Measurements from ENCODE around the gene TFAP2A.

TFAP2A gene

GRCh38 chr6:10386756-10387654 is 27.9 kb downstream of the TFAP2A start:
- in situ Hi-C loops (cut with MboI; ENCODE audit: low sequenced_read_pairs) = no loop called here

DNA sequence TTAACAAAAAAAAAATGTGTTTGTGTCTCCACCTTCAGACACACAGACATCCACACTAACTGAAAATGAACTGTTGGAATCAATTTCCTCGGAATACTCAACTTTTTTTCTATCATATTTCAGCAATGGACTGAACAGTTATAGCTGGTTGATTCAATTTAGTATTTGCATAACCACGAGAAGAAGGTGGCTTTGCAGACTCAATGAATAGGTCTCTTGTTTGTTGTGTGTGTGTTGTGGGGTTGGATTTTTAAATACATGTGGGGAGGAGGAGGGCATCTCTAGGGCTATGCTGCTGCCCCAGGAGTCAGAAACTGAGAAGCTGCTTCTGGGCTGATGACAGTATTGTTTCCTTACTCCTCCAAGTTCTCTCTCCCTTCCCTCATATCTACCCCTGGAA is 28.7 kb downstream of the TFAP2A start:
- in situ Hi-C loops (cut with MboI; ENCODE audit: low sequenced_read_pairs) = no loop called here

DNA sequence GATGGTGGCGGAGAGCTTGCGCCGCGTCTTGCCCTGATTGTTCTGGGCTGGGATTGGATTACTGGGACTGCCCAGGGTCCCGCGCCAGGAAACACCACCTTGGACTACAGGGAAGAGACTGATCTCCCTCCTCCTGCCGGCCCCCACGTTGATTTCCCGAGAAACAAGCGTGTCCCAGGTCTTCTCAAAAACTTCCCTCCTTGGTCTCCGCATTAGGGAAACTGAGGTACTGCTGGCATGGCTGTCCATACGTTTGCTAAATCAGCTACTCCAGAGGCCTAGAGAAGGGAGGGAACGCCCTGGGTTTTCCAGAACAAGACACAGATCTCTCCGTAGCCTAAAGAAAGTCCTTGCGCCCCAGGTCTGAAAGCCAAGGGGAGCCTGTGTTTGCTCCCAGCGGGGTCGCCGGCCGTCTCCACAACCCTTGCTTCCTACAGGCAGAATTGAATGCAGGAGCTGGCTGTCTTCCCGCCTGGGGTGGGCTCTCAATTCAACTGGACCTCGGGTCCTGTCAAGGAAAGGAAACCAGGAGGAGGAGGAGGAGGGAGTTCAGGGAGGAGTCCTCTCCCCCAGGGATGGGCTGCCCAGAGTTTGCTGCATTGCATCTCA is 29.2 kb downstream of the TFAP2A start:
- in situ Hi-C loops (cut with MboI; ENCODE audit: low sequenced_read_pairs) = no loop called here

DNA sequence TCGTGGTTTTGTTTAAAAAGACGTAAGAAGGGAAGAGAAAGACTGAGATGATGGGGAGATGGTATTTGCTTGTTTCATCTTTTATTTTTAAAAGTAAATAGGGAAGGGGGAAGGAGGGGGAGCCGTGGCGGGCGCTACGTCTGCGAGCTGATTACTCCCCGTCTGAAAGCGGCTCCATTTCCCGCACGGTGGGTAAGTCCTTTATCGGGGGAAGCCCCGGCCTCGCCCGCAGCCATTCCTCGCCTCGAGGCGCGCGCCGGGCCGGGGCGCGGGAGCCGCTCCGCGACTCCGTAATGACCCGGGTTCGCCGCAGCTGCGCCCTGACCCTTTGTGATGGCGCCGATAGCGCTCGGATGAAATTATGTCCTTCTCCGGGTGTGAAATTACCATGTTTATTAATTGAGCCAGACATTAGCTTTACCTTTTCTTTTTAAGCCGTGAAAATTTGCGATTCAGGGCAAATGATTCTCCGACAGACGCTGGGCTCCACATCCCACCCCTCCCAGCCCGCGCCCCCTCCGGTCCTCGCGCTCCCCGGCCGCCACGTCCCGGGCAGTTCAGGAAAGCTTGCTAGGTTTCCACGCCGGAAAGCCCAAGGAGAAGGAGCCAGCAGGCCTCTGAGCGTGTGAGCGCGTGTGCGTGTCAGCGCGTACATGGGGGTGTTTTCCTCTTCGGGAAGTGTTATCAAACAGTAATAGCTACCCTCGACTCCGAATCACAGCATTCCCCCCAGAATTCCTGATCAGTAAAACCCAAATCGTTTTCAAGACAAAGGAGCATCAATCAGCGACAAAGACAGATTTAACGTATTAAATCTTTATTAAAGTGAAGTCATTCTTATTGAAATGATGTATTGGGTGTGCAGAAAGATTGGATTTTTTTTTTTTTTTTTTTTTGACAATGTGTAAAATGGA is 30.0 kb downstream of the TFAP2A start:
- in situ Hi-C loops (cut with MboI; ENCODE audit: low sequenced_read_pairs) = no loop called here

GRCh38 chr6:10384091-10384609 is 30.7 kb downstream of the TFAP2A start:
- in situ Hi-C loops (cut with MboI; ENCODE audit: low sequenced_read_pairs) = no loop called here

DNA sequence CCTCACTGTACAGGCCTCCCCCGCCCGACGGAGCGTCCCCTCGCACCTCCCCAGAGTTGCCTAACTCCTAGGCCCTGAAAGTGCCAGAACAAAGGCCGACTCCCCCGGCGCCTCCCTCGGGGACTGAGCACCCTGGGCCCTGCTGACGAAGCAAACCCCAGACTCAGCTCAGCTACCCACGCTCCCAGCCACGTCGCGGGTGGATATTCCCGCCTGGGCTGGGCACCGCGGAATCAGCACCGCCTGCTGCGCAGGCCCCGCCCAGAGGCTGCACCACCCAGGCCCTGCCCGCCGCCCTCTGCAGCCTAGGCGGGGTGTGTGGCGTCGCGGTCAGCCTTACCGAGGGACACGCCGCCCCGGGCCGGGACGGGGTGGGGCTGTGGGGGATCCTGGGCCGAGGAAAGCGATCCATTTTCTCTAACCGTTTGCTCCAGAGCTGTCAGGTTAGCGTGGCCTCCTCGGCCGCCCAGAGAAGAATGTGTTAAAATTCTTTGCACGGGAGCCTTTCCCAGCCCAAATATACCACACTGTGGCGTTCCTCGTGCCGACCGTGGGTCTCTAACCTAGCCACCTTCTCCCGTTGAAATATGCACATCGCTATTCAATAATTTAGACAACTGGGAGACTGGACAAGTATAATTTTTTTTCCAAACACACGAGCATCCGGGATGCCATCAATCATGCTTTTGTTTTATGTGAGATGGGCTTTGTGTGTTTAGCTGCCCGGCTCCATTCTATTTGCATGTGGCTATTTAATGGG is 31.4 kb downstream of the TFAP2A start:
- in situ Hi-C loops (cut with MboI; ENCODE audit: low sequenced_read_pairs) = no loop called here

GRCh38 chr6:10382728-10383330 is 32.0 kb downstream of the TFAP2A start:
- in situ Hi-C loops (cut with MboI; ENCODE audit: low sequenced_read_pairs) = no loop called here

DNA sequence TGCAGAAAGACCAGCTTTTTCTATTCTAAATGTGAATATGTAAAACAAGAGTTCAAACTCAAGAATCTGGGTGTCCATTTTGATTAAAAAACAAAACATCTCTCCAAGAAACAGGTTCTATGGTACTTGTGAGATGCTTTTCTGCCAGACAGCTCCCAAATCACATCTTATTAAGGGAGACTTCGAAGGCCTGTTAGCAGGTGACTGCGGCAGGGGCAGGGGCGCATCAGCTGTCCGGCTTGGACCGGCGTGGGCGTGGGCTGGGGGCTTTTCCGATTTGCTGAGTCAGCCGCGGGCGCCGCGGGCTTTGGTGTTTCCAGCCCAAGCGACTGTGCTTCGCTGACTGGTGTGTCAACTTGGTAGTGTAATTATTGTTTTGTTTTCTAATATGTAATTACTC is 32.6 kb downstream of the TFAP2A start:
- in situ Hi-C loops (cut with MboI; ENCODE audit: low sequenced_read_pairs) = no loop called here

DNA sequence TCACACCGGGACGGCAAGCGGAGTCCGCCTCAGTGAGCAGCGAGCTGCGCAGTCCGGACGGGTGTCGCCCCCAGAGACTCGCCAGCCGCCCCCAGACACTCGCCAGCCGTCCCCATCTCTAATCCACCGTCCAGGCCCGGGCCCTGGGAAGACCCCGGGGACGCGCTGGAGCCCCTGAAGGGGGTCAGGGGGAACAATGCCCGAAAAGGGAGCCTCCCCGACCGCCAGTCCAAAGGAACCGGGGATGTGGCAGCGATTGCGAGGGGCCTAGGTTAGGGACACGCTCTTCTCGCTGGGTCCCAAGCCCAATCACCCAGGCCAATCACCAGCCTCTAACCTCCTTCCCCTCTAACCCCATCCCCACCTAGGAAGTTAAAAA is 33.1 kb downstream of the TFAP2A start:
- in situ Hi-C loops (cut with MboI; ENCODE audit: low sequenced_read_pairs) = no loop called here

GRCh38 chr6:10381133-10381829 is 33.6 kb downstream of the TFAP2A start:
- in situ Hi-C loops (cut with MboI; ENCODE audit: low sequenced_read_pairs) = no loop called here

GRCh38 chr6:10375391-10375969 is 39.4 kb downstream of the TFAP2A start:
- in situ Hi-C loops (cut with MboI; ENCODE audit: low sequenced_read_pairs) = no loop called here

DNA sequence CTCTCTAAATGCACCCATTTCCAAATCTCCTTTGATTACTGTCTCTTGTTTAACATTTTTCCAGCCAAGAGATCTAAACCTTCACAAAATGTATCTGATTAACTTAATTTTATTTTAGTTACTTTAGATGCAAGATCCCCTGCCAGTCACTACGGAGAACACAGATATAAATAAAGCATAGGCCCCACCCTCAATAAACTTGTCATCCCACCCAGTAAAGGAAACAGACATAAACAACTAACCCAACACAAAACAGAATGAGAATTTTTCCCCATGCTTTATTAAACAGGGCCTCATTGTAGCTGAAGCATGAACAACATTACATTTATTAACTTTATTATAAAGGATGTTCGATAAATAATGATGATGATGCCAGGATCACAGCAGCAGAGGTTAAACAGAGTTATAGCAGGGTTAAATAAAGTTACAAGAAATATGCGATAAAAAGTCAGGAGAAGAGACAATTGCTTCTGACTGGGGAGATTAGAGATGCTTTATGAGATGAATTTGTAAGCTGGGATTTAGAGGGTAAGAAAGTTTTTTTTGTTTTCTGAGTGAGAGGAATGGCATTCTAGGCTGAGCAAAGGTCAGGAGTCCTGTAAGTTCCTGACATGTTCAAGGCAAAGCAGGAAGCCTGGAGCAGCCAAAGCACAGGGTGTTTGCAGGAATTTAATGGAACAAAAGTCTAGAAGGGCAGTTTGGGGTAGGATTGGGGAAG is 41.1 kb downstream of the TFAP2A start:
- in situ Hi-C loops (cut with MboI; ENCODE audit: low sequenced_read_pairs) = no loop called here

GRCh38 chr6:10369896-10370295 is 45.0 kb downstream of the TFAP2A start:
- in situ Hi-C loops (cut with MboI; ENCODE audit: low sequenced_read_pairs) = no loop called here

DNA sequence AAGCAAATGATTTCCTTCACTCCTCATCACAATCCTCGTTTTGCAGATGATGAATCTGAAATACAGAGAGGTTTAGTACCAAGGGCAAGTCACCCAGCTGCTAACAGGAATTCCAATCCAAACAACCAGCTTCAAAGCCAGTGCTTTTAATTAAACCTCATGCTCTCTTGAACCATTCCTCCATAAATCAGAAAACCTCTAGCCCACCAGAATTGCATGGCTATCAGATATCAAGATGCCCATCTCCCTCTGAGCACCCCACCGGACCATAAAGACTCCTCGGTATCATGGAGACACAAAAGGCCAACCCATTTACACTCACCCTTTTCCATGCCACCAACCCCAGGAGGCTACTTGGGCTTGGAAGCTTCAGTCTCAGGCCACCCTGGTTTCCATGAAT is 46.0 kb downstream of the TFAP2A start:
- in situ Hi-C loops (cut with MboI; ENCODE audit: low sequenced_read_pairs) = no loop called here

DNA sequence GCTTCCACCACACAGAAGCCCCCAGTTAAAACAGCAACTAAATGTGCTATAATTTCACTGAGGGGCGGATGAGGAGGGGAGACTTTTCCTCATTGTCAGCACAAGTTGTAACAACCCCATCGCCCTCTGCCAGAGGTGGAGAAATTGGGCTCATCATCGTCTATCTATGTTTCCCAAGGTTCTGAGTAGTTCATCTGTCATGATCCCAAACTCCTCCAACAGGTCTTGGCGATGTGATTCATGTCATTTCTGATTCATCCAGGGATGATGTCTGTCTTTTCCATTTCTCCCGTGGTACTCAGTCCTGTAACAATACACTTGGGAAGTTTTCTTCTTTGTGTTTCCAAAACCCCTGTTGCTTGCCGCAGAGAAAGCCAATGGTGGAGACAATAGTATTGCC is 51.0 kb downstream of the TFAP2A start:
- in situ Hi-C loops (cut with MboI; ENCODE audit: low sequenced_read_pairs) = no loop called here

- in situ Hi-C loops (cut with MboI; ENCODE audit: low sequenced_read_pairs) = no loop called here
These were observed 52.6 kb downstream of the TFAP2A start for GRCh38 chr6:10362300-10362699.

DNA sequence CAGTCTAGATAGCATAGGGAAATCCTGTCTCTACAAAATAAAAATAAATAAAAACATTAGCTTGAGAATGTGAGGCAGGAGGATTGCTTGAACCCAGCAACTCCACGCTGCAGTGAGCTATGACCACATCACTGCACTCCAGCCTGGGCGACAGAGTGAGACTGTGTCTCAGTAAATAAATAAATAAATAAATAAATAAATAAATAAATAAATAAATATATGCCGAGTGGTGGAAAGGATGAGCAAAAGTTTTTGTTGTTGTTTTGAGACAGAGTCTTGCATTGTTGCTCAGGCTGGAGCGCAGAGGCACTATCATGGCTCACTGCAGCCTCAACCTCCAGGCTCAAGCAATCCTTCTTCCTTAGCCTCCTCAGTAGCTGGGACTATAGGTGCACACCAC is 53.4 kb downstream of the TFAP2A start:
- in situ Hi-C loops (cut with MboI; ENCODE audit: low sequenced_read_pairs) = no loop called here

DNA sequence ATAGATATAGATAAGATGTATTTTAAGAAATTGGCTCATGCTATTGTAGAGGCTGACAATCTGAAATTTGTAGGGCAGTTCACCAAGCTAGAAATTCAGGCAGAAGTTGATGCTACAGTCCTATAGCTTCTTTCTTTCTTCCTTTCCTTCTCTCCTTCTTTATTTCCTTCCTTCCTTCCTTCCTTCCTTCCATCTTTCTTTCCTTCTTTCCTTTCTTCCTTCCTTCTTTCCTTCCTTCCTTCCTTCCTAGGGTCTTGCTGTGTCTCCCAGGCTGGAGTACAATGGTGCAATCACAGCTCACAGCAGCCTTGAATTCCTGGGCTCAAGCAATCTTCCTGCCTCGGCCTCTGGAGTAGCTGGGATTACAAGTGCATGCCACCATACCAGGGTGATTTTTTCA is 55.3 kb downstream of the TFAP2A start:
- in situ Hi-C loops (cut with MboI; ENCODE audit: low sequenced_read_pairs) = no loop called here
